B cell (primary cell): ENCODE measurements around the gene ZWINT.

ENCODE experiments used
- CTCF ChIP-seq: fragments of 200-600 bp; IDR thresholded peaks from one replicate; pipeline ENCODE4 v1.8.0; 2022; ENCODE audit warnings: antibody characterized with exemption, mild to moderate bottlenecking
- EZH2 ChIP-seq: IDR thresholded peaks from 2 replicates; pipeline ENCODE4 v1.6.1; 2012; ENCODE audit warnings: borderline replicate concordance, low read depth, mild to moderate bottlenecking, moderate library complexity, low read length; ENCODE audit not compliant: insufficient read depth, poor library complexity, severe bottlenecking

DNA sequence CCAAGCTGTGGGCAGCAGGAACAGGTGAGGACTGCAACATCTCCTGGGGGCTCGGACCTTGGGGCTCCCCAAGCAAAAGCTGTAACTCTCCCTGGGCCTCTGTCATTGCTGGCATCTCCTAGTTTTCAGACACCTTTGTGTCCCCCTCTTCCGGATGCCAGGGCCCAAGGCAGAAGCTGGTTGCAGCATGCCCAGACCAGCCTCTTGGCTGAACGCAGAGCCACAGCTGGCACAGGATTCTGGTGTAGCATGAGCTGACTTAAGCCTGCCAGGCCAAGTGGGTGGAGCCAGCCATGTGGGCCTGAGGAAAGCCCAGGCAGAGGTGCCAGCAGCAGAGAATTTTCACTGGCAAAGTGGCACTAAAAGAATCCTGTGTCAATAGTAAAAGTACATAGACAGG is 43.5 kb downstream of the ZWINT start:
- no peak for TF ChIP-seq CTCF
- no peak for TF ChIP-seq EZH2
